Measurements from ENCODE around the gene ME3.

The ME3 gene

DNA sequence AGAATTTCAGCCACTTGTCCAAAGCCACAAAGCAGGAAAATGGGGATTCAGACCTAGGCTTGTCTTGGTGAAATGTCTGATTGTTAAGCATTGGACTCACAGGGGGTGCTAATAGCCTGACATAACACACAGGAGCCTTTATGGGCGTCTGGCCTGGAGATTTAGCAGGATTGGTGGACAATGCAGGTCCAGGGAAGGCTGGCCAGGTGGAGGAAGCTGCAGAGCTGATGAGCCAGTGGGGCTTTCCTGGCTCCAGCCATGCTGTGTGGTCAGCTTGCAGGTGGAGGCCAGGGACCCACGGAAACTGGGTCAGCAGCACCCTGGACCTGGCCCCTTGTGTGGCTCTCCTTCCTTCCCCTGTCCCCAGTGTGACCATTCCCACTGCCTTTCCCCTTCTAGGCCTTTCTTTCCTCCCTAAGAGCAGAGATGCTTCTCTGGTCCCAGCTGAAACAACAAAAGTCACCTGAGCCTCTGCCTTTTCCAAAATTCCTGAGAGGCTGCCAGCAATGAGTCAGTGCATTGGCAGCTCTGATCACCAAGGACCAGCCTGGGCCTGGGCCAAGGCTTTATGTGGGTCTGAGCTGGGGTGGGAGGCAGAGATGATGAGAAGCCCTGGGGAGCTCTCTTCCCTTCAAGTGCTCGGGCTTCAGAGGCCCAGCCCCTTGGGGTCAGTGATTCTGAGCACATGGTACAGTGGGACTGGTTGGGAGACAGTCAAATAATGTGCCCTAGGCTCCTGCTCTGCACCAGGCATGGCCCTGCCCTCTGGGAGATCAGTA lies 212.5 kb downstream of the ME3 start:
- in situ Hi-C loops (cut with MboI; ENCODE audit: low pct_unique_long_range_greater_than_20kb, low sequenced_read_pairs), result loop anchor here (25.0 kb wide), 1 partner anchor 352 kb away; the partner anchor contains the start of gene PRSS23
- no peak for DNase-seq

DNA sequence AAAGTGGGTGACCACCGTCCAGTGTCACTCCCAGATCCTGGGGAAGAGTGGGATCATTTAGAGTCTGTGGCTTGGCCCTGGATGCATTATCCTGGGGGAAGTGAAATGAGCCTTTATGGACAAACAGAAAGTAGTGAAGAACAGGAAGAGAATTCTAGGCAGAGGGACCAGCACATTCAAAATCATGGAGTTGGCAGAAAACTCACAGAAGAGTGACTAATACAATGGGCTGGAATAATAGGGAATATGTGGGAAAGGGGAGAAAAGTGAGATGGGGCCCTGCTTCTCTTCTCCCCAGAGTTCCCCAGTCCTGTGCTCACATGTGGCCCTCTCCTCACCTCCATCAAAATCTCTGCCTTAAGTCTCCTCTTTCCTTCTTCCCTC lies 213.4 kb downstream of the ME3 start:
- in situ Hi-C loops (cut with MboI; ENCODE audit: low pct_unique_long_range_greater_than_20kb, low sequenced_read_pairs), result loop anchor here (25.0 kb wide), 1 partner anchor 353 kb away; the partner anchor contains the start of gene PRSS23
- DNase-seq, result no peak

DNA sequence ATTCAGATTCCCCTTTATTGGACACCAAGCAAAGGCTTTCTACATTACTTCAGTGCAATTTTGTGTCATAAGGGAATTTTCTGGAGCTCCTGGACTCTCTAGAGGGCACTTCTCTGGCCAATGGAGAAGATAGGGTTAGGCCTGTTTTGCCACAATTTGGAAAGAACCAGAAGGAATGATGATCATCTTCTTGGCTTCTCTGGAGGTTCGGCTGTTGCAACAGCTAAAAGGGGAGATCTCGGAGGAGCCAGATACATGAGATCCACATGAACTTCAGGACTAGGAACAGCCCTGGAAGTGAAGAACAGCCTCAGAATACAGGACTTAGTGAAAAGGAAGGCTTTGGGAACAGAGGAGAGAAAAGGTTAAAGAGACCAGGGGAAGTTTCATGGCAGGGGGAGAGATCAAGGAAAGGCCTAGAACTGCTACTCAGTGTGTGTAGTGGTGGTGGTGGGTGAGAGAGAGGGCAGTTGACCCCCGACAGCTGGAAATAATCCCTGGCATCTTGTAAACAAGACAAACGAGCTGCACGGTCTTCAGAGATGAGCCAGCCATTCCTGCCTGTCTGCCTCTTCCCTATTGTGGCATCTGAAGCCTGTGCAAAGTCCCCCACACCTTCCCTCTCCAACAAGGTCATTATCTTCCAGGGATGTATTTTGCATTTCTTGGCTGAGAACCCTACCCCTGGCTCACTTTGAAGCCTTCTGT lies 214.0 kb downstream of the ME3 start:
- in situ Hi-C loops (cut with MboI; ENCODE audit: low pct_unique_long_range_greater_than_20kb, low sequenced_read_pairs), result loop anchor here (25.0 kb wide), 1 partner anchor 354 kb away; the partner anchor contains the start of gene PRSS23
- no peak for DNase-seq

DNA sequence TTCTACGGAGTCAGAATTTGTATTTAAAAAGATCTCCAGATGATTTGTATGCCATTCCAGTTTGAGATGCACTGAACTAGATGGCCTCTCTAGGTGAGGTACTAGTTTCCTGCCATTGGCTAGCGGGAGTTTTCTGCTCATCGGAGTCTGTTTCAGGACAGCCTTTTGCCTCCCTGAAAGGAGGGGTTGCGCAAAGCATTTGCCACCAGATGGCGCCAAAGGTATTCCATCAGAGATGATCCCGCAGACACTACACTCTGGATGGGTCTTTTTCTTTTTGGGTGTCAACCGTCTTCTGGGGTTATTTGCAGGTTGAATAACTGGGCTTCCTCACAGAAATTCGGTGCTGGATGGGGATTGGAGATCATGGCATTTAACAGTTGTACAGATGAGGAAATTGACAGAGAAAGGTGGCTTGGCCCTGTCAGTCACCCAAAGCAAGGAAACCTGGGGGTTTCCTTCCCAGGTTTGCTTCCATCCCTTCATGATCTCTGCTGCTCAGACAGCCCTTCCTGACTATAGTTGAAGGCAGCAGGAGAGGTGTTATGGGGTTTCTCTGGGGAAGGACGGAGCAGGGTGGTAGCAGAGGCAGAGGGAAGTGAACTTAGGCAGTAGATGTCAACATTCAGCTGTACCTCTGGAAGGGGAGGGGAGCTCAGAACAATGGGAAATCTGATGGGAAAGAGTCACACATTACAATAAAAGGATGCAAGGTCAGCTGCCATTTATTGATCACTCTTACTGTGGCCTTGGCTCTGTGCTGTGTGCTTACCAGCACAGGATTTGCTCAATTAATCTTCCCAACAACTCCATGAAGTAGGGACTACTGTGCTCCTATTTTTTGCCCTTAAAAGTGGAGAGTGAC lies 216.1 kb downstream of the ME3 start:
- in situ Hi-C loops (cut with MboI; ENCODE audit: low pct_unique_long_range_greater_than_20kb, low sequenced_read_pairs), result loop anchor here (25.0 kb wide), 1 partner anchor 356 kb away; the partner anchor contains the start of gene PRSS23
- DNase-seq, result peak; percentile 76

DNA sequence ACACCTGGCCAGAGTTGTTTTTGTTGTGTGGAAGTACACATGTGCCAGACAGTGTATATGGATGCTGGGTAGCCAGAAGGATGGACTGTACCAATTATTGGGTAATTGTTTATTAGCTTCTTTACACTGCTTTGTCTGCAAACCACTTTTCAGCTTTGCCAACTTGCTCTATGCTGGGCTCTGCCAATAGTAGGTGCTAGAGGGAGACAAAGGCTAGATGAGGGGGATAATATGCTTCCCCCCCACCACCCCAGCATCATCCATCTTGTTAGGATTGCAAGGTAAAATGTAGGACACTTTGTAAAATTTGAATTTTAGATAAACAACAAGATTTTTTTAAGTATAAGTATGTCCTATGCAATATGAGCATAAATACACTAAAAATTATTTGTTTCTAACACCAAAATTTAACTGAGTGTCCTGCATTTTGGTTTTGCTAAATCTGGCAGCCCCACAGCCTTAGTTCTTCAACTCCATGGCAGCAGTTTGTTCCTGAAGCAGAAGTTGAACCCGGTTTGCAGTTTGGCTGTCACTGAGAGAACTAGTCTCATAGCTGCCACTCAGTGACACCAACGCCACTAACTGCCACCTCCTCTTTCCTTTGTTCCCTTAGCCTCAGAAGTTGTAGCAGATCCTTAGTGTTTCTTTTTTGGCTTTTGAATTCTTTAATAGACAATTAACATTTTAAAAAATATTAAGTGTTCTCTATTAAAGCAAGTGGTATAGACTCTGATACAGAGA lies 219.0 kb downstream of the ME3 start:
- DNase-seq, result no peak
- in situ Hi-C loops (cut with MboI; ENCODE audit: low pct_unique_long_range_greater_than_20kb, low sequenced_read_pairs), result loop anchor here (25.0 kb wide), 1 partner anchor 359 kb away; the partner anchor contains the start of gene PRSS23

DNA sequence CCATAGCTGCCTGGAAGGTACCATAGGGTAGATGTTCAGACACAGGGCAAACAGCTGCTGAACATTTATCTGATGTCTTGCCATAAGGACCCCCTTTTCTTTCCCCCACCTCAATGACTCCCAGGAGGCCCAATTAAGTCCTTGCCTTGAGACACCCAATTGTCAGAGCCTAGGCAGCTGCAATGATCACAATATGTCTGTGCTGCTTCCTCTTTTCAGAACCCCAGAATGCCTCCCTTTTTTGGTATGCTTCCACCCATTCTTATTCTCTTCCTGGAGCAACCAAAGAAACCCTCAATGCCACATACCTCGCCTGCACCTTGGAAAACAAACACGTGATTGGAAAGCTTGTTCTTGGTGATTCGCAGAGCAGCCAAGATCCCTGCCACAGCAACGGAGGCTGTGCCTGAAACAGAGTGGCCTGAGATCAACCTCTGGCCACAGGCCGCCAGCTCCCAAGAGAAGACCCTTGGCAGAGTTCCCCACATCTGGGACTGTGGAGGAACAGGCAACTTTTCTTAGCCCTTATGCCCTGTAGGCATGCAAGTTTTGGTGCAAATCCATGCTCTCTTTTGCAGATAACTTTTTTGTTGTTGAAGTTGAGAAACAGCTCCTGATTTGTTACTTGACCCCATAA lies 222.3 kb downstream of the ME3 start:
- in situ Hi-C loops (cut with MboI; ENCODE audit: low pct_unique_long_range_greater_than_20kb, low sequenced_read_pairs), result loop anchor here (25.0 kb wide), 1 partner anchor 362 kb away; the partner anchor contains the start of gene PRSS23
- no peak for DNase-seq

DNA sequence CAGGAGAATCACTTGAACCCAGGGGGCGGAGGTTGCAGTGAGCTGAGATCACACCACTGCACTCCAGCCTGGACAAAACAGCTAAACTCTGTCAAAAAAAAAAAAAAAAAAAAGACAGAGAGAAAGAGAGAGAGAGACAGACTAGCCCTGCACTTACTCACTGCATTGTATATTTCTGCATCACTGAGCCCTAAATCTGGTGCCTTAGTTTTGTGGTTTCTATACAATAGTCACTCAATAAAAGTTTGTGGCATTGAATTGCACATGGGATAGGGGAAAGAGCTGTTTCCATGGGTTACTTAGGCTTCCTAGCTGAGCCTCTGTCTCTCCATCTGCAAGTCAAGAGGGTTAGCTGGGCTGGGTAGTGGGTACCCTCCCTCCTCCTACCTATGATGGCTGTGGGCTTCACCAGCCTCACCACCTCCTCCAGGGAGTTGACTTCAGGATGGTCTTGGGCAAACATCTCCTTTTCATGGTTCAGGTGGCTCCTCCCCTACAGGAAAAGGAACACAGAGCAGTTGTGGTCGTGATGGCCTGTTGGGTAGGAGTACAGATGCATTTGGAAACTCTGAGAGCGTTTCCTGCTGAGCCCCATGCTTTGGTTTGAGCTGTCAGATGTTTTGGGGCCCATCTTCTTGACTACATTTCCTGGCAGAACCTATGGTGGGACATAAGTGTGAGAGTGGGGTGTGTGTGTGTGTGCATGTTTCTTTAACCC lies 224.5 kb downstream of the ME3 start:
- in situ Hi-C loops (cut with MboI; ENCODE audit: low pct_unique_long_range_greater_than_20kb, low sequenced_read_pairs), result no loop called here
- DNase-seq, result no peak

DNA sequence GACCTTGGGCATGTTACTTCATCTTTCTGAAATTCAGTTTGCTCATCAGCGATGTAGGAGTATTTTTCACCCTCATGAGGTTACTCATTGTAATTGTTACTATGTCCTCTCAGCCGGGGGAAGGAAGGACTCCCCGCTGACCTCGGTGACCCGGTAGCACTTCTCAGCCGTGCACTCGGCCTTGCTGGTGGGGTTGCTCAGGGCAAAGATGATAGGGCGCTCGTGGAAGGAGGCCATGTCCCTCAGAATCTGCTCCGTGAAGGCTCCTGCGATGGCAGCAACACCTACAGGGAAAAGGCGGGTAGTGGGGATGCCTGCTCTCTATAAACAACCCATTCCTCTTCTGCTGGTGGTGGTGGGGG lies 225.5 kb downstream of the ME3 start:
- in situ Hi-C loops (cut with MboI; ENCODE audit: low pct_unique_long_range_greater_than_20kb, low sequenced_read_pairs), result no loop called here
- DNase-seq, result no peak

DNA sequence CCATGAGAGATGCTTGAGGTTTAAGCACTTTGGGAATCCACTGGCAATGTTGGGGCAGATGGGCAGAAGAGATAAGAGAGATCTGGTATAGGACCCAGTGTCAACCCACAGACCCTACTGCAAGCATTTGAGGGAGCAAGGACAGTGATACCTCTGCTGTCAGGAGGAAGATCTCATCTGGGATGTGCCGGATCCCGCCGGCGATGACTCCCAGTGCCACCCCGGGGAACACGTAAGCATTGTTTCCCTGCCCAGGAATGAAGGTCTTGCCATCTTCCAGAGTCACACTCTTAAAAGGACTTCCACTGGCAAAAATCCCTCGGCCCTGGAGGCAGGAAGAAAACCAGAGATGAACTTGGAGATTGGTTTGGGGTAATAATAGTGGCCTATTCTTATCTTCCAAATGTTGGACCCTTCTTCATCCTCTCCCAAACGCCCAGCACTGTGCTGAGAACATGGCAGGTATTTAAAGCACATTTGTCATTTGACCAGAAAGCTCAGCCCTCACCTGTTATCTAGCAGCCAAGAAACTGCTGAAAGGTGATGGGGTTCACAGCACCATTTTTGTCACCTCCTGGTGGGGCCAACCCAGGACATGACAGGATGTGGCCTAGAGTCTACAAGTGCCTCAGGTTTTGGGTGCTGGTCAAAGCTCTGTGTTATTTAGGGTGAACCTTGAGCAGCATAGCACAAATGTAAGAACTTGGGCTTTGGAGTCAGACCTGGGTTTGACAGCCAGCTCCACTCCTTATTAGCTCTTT lies 226.1 kb downstream of the ME3 start:
- in situ Hi-C loops (cut with MboI; ENCODE audit: low pct_unique_long_range_greater_than_20kb, low sequenced_read_pairs), result no loop called here
- no peak for DNase-seq

DNA sequence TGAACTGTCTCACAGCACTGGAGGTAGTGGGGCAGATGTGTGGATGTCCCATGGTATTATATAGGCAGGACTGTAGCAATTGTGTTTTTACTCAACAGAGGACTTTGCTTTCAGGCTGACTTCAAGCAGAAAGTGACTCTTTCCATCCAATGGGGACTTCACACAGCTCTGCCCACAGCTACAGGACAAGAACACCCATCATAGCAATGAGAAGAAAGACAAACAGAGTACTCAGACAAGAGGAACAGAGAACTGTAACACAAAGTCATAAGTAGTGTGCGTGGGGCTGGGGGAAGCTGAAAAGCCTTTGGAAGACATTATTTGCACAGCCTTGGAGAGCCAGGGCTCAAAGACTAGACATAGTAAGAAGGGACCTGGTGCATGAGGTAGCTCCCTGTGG lies 227.4 kb downstream of the ME3 start:
- no peak for DNase-seq
- in situ Hi-C loops (cut with MboI; ENCODE audit: low pct_unique_long_range_greater_than_20kb, low sequenced_read_pairs), result no loop called here

DNA sequence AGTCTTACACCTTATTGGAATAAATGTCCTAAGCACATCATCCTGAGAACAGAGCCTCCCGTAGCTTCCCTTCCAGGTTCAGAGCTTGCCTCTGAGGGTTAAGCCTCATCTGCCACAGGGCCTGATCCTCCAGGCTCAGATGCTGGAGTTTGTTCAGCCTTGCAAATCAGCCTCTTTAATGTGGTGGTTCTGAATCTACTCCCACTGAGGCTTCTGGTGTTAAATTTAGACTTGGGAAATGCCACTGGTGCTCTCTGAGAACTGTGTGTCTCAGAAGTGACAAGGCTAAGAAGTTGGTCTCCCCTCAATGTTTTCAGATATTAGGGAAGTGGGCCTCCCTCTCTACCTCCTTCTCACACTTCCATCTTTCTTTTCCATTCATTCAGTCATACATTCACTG lies 229.0 kb downstream of the ME3 start:
- DNase-seq, result no peak
- in situ Hi-C loops (cut with MboI; ENCODE audit: low pct_unique_long_range_greater_than_20kb, low sequenced_read_pairs), result no loop called here

DNA sequence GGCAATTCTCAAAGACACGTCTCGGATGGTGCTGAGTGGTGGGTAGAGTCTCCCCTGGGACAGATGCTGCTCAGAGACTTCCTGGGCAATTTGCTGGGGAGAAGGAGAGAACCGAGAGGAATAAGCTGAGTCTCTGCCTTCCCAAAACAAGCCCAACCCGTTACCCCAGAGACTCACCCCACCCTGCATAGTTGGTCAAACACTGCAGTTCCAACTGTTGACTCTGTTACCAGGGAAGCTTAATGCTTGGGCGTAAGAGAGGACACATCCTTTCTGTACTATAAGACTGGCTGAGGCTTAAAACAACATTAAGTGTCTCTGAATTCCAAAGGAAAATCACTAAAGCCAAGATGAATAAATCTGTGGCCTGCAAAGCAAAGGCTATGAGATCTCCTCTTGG lies 229.6 kb downstream of the ME3 start:
- in situ Hi-C loops (cut with MboI; ENCODE audit: low pct_unique_long_range_greater_than_20kb, low sequenced_read_pairs), result no loop called here
- no peak for DNase-seq

DNA sequence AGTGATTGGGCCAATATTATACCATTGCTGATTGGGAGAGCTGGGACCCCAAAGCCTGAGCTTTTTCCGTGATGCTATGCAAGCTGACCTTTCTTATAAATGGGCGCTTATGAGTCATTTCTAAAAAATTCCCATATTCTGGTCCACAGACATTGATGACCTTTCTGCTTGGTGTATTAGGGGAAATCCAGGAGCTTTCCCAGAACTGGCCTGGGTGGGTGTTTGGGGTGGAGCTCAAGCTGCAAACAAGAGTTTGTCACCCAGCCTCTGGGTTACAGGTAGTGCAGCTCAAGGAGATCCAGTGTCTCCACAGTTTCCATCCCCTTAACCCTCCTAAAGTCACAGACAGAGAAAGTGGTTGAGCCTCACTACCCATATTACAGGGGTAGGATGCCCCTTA lies 230.0 kb downstream of the ME3 start:
- in situ Hi-C loops (cut with MboI; ENCODE audit: low pct_unique_long_range_greater_than_20kb, low sequenced_read_pairs), result no loop called here
- no peak for DNase-seq

DNA sequence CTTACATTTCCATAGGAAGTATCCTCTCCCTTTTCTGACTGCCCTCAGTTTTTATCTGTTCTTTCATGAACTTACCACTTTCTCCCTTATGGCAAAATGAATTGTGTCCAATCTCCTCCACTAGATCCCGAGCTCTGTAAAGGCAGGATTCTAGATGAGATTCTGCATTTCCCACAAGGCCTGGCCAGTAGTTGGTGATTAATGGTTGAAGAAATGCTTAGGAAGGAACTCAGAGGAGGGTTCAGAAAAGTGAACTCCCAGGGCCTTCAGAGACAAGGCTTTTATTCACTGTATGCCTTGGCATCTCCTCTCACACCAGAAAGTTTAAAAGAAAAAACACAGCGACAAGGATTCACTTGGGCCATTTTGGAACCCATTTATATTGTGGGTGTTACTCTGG lies 231.6 kb downstream of the ME3 start:
- in situ Hi-C loops (cut with MboI; ENCODE audit: low pct_unique_long_range_greater_than_20kb, low sequenced_read_pairs), result no loop called here
- no peak for DNase-seq

DNA sequence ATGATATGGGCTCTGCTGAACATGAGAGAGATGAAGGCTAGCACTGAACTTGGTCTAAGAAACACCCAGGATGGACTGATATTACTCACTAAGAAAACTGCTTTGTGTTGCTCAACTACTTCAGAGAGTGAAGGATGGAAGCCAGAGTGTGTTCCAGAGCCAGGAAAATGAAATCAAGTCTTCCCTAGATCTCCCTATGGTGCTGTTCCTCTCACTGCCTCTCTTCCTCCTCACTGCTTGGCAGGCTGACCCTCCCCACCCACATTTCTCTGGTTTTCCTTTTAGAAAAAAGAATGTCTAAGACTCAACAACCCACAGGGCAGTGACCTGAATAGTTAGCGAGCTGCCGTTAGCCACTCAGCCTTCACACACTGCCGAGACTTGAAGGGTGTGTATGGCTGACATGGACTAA lies 232.1 kb downstream of the ME3 start:
- in situ Hi-C loops (cut with MboI; ENCODE audit: low pct_unique_long_range_greater_than_20kb, low sequenced_read_pairs), result no loop called here

DNA sequence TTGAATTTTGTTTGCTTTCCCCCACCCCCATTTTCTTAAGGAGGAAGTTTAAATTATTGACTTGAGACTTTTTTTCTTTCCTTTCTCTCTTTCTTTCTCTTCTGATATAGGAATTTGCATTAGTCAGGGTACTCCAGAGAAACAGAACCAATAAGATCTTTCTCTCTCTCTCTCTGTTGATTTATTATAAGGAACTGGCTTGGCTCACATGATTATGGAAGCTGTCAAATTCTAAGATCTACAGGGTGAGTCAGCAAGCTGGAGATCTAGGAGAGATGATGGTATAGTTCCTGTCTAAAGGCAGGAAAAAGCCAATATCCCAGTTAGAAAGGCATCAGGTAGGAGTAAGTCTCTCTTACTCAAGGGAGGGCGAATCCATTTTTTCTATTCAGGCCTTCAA lies 233.7 kb downstream of the ME3 start:
- in situ Hi-C loops (cut with MboI; ENCODE audit: low pct_unique_long_range_greater_than_20kb, low sequenced_read_pairs), result no loop called here
- no peak for DNase-seq

More for the DNA sequence above, 232.1 kb downstream of the ME3 start:
- DNase-seq, result no peak

DNA sequence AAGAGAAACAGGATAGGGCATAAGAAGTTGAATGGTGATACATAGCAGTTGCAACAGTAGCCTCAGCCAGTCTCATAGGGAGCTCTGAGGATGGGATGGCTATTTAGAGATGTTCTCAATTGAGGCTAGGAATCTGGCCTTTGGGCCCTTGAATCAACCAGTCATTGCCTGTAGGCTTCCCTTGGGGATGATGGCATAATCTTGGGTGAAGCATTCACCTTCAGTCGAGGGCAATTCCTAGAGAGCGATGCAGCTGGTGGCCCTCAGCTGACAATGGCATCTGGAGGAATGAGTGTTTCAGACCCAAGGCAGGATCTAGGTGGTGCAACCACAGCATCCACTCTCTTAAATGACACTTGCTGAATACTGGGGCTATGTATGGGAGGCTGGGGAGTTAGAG lies 236.7 kb downstream of the ME3 start:
- no peak for DNase-seq
- in situ Hi-C loops (cut with MboI; ENCODE audit: low pct_unique_long_range_greater_than_20kb, low sequenced_read_pairs), result no loop called here

Measured in KBM-7 (cell line).